GM23338 (cell line): Measurements from ENCODE around the gene NPHP4. TPM values are rescaled to one million over a fixed set of nuclear protein-coding genes. Genes with fewer than 3 reads are reported as not detected.

Experiments
- ATAC-seq: fragments of 200-7000 bp; cut with Tn5 transposase; 3 replicates; pipeline ENCODE4 v1.9.1; 2020
- DNase-seq: peaks from one replicate; pipeline ENCODE4 v3.0.0-alpha.2; 2015; ENCODE audit warnings: low spot score
- H2AFZ ChIP-seq: fragments of 200-600 bp; sonication (generic); 2 replicates; pipeline ENCODE4 v1.8.0; 2016; ENCODE audit warnings: antibody characterized with exemption, mild to moderate bottlenecking, moderate library complexity
- H3F3A ChIP-seq: fragments of 200-600 bp; sonication (generic); replicated peaks from 2 replicates; pipeline ENCODE4 v1.8.0; 2017; ENCODE audit warnings: antibody characterized with exemption, mixed run types, low read depth
- H3K27ac ChIP-seq: fragments of 200-600 bp; sonication (generic); 2 replicates; pipeline ENCODE4 v1.6.1; 2016; ENCODE audit warnings: low read depth
- H3K27me3 ChIP-seq: fragments of 200-600 bp; sonication (generic); 2 replicates; pipeline ENCODE4 v1.8.0; 2016; ENCODE audit warnings: mild to moderate bottlenecking, mixed run types, moderate library complexity; ENCODE audit not compliant: insufficient read depth
- H3K36me3 ChIP-seq: fragments of 200-600 bp; sonication (generic); 2 replicates; pipeline ENCODE4 v1.8.0; 2016; ENCODE audit warnings: mild to moderate bottlenecking; ENCODE audit not compliant: insufficient read depth
- H3K4me1 ChIP-seq: fragments of 200-600 bp; sonication (generic); 2 replicates; pipeline ENCODE4 v1.8.0; 2016; ENCODE audit warnings: mild to moderate bottlenecking, moderate library complexity; ENCODE audit not compliant: insufficient read depth
- H3K4me2 ChIP-seq: fragments of 200-600 bp; sonication (generic); 2 replicates; pipeline ENCODE4 v1.7.1; 2017; ENCODE audit warnings: mixed run types
- H3K4me3 ChIP-seq: fragments of 200-600 bp; sonication (generic); 2 replicates; pipeline ENCODE4 v1.6.1; 2016; ENCODE audit warnings: mixed run types
- H3K79me2 ChIP-seq: fragments of 200-600 bp; sonication (generic); replicated peaks from 2 replicates; pipeline ENCODE4 v1.8.0; 2017; ENCODE audit warnings: mild to moderate bottlenecking; ENCODE audit not compliant: insufficient read depth
- H3K9me2 ChIP-seq: fragments of 200-600 bp; sonication (generic); 2 replicates; pipeline ENCODE4 v1.8.0; 2017; ENCODE audit not compliant: insufficient read depth
- H4K20me1 ChIP-seq: fragments of 200-600 bp; sonication (generic); replicated peaks from 2 replicates; pipeline ENCODE4 v1.8.0; 2017; ENCODE audit warnings: mild to moderate bottlenecking; ENCODE audit not compliant: insufficient read depth
- H3K27ac Mint-ChIP-seq: 2 replicates; pipeline ENCODE4 v1.8.0; 2020; ENCODE audit warnings: inconsistent platforms, mild to moderate bottlenecking, moderate library complexity, mixed read lengths
- H3K27me3 Mint-ChIP-seq: 3 replicates; pipeline ENCODE4 v1.8.0; 2022; ENCODE audit warnings: low read depth, mild to moderate bottlenecking, moderate library complexity, mixed read lengths, inconsistent platforms; ENCODE audit not compliant: insufficient read depth, poor library complexity
- H3K36me3 Mint-ChIP-seq: 3 replicates; pipeline ENCODE4 v1.8.0; 2021; ENCODE audit warnings: low read depth, mild to moderate bottlenecking, inconsistent platforms, moderate library complexity, mixed read lengths
- H3K4me1 Mint-ChIP-seq: 3 replicates; pipeline ENCODE4 v1.8.0; 2020; ENCODE audit warnings: mild to moderate bottlenecking, inconsistent platforms, mixed read lengths
- H3K4me3 Mint-ChIP-seq: 3 replicates; pipeline ENCODE4 v1.8.0; 2021; ENCODE audit warnings: moderate library complexity, mild to moderate bottlenecking, inconsistent platforms, mixed read lengths
- H3K9me3 Mint-ChIP-seq: 3 replicates; pipeline ENCODE4 v1.8.0; 2020; ENCODE audit warnings: moderate library complexity, mild to moderate bottlenecking, inconsistent platforms, mixed read lengths
- CREB1 ChIP-seq: fragments of 250-450 bp; sonication (Bioruptor Pico); IDR thresholded peaks from 2 replicates; pipeline ENCODE4 v1.5.0; 2020; ENCODE audit warnings: low read depth, mild to moderate bottlenecking, moderate library complexity
- CTCF ChIP-seq, 2 experiments: fragments of 200-600 bp in 1 of 2; sonication (generic) in 1 of 2; conservative IDR thresholded peaks; 2 replicates each; pipeline versions ENCODE4 v1.5.1 to v1.6.1; 2016 to 2017; ENCODE audit warnings: antibody characterized with exemption in 2 of 2, low read depth in 2 of 2, mild to moderate bottlenecking in 2 of 2, moderate library complexity in 1 of 2
- ETS1 ChIP-seq: IDR thresholded peaks from 2 replicates; pipeline ENCODE4 v1.6.1; 2016; ENCODE audit warnings: antibody characterized with exemption
- EZH2 ChIP-seq: fragments of 200-600 bp; sonication (generic); IDR thresholded peaks from one replicate; pipeline ENCODE4 v1.8.0; 2017; ENCODE audit warnings: antibody characterized with exemption, mild to moderate bottlenecking, low read depth; ENCODE audit not compliant: unreplicated experiment
- EZH2phosphoT487 ChIP-seq: fragments of 200-600 bp; sonication (generic); IDR thresholded peaks from one replicate; pipeline ENCODE4 v1.8.1; 2018; ENCODE audit warnings: antibody characterized with exemption; ENCODE audit not compliant: unreplicated experiment
- JUNB ChIP-seq: IDR thresholded peaks from one replicate; pipeline ENCODE4 v1.6.1; 2016; ENCODE audit warnings: antibody characterized with exemption; ENCODE audit not compliant: unreplicated experiment
- NANOG ChIP-seq: IDR thresholded peaks from 2 replicates; pipeline ENCODE4 v1.6.1; 2016; ENCODE audit warnings: antibody characterized with exemption, borderline replicate concordance
- POLR2AphosphoS5 ChIP-seq: IDR thresholded peaks from 2 replicates; pipeline ENCODE4 v1.6.1; 2016; ENCODE audit warnings: antibody characterized with exemption, low read depth
- REST ChIP-seq: IDR thresholded peaks from one replicate; pipeline ENCODE4 v1.6.1; 2018; ENCODE audit warnings: antibody characterized with exemption; ENCODE audit not compliant: unreplicated experiment
- STAT1 ChIP-seq: IDR thresholded peaks from one replicate; pipeline ENCODE4 v1.6.1; 2016; ENCODE audit warnings: antibody characterized with exemption; ENCODE audit not compliant: unreplicated experiment
- ZNF114 ChIP-seq: fragments of 250-450 bp; sonication (Bioruptor Pico); IDR thresholded peaks from 2 replicates; pipeline ENCODE4 v1.5.0; 2020; ENCODE audit warnings: mild to moderate bottlenecking, moderate library complexity
- ZNF331 ChIP-seq: fragments of 250-450 bp; sonication (Bioruptor Pico); IDR thresholded peaks from 2 replicates; pipeline ENCODE4 v1.5.0; 2020; ENCODE audit warnings: low read depth, mild to moderate bottlenecking, moderate library complexity
- ZNF462 ChIP-seq: fragments of 250-450 bp; sonication (Bioruptor Pico); IDR thresholded peaks from 2 replicates; pipeline ENCODE4 v1.5.0; 2020; ENCODE audit warnings: mild to moderate bottlenecking, moderate library complexity
- polyA plus RNA-seq: library from polyadenylated mRNA; unstranded; fragments of >200 nt; fragmentation: Nextera tagmentation; extraction: Ambion mirVana; gene quantifications from 2 replicates; pipeline ENCODE4 v1.2.1, GENCODE V29; 2016
- total RNA-seq: library from RNA; depleted of rRNA; stranded (reverse); fragments of >200 nt; shearing (Covaris generic); gene quantifications from 2 replicates; pipeline ENCODE4 v1.2.3, GENCODE V29; 2014

The NPHP4 gene
- total and polyA plus RNA-seq, 2 experiments from 2014 or later = 2.5 to 12.4 TPM

- no peaks in the 10 kb centered on the region for H3K9me3 Mint-ChIP-seq
- H3K9me2 ChIP-seq = no peaks in the 10 kb centered on the region
- no peak overlapping the region for H3K4me2 ChIP-seq
Measured at GRCh38 chr1:6022193-6022592, 30.0 kb upstream of the NPHP4 start.

More at GRCh38 chr1:6022193-6022592, 30.0 kb upstream of the NPHP4 start:
- Mint-ChIP-seq H3K36me3 (no peaks in the 10 kb centered on the region), H3K4me1 (peaks cover 8% of the 10 kb centered on the region), H3K4me3 (no peak overlapping the region), H3K27me3 (peaks cover 8% of the 10 kb centered on the region), H3K27ac (no peak overlapping the region)
- TF ChIP-seq JUNB = no peak
- TF ChIP-seq NANOG = no peak
- TF ChIP-seq ZNF114 (CRISPR knock-in tag) = no peak
- no peak for TF ChIP-seq CTCF (conservative IDR thresholded peaks at IDR 0.05; ENCODE audit: low read depth in 2 of 2)
- TF ChIP-seq POLR2AphosphoS5 = no peak
- TF ChIP-seq EZH2 = no peak
- TF ChIP-seq REST = no peak
- TF ChIP-seq EZH2phosphoT487 = no peak
- TF ChIP-seq CREB1 (CRISPR knock-in tag) = no peak
- no peak for TF ChIP-seq ZNF331
- TF ChIP-seq ETS1 = no peak
- no peak for TF ChIP-seq ZNF462 (CRISPR knock-in tag)
- TF ChIP-seq STAT1 = no peak
- Histone ChIP-seq H3K79me2 (no peaks in the 10 kb centered on the region), H2AFZ (no peak overlapping the region), H3K4me3 (no peak overlapping the region), H3K27ac (no peak overlapping the region), H3F3A (no peaks in the 10 kb centered on the region), H3K27me3 (no peaks in the 10 kb centered on the region), H3K4me1 (no peaks in the 10 kb centered on the region; the same call in 1 of the 2 replicates), H3K36me3 (no peaks in the 10 kb centered on the region), H4K20me1 (no peaks in the 10 kb centered on the region)
- DNase-seq (no peak), ATAC-seq (no peak)
